DMS53 (cell line): ENCODE results near the gene PLAC1.
A peak's percentile ranks its signal among the peaks of the same experiment; 100 is the strongest.

ENCODE experiments used
- DNase-seq: peaks from one replicate; lab custom pipeline; 2025; lab: John Stamatoyannopoulos, UW

Gene PLAC1

DNA sequence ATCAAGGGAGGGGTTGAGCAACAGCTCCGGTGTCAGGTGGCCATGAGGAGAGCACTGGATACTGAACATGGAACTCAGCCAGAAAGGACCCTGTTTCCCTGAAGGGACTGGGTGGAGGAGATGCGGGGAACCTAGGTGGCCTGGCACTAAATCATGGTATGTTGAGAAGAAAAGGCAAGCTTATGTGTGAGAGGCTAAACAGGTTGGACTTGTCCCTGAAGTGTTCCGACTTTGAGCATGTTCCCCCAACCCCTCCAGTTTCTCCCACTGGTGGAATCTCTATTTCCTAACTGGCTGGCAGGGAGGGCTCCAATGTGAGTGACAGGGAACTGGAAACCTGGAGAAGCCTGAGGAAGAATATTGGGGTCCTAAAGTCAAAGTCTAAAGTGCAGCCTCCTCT is 69.5 kb downstream of the PLAC1 start:
- DNase-seq = peak; percentile 31

DNA sequence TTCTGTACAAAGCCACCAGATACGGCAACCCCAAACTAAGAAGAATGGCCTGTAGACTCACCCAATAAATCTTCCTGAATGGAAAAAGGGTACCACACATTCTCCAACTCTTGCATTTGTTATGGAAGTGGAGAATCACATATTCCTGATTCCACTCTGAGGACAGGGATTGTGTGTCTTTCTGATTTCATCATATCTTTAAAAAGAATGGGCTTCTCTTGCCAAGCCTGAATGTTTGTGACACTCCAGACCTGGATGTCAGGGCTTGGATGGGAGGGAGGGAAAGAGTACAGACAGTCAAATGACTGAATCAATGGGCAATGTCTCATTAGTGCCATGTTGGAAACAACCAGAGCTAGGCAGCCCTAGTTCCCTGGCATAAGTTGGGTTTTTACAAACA is 77.4 kb downstream of the PLAC1 start:
- DNase-seq = no peak

DNA sequence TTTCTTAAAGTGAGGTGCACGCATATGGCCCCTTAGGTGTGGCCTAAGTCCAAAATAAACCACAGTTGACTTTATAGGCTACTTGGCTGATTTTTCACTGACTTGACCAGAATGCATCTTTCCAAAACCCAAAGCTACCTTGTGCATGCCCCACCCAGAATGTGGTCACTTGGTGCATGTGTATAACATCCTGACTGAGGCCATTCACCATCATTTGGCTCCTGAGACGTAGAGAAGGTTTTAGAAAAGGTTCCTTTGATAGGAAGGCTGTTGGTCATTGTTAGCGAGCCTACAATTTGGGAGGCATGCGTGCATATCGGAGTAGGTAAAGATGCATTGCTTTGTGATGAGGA is 84.6 kb downstream of the PLAC1 start:
- DNase-seq = no peak

DNA sequence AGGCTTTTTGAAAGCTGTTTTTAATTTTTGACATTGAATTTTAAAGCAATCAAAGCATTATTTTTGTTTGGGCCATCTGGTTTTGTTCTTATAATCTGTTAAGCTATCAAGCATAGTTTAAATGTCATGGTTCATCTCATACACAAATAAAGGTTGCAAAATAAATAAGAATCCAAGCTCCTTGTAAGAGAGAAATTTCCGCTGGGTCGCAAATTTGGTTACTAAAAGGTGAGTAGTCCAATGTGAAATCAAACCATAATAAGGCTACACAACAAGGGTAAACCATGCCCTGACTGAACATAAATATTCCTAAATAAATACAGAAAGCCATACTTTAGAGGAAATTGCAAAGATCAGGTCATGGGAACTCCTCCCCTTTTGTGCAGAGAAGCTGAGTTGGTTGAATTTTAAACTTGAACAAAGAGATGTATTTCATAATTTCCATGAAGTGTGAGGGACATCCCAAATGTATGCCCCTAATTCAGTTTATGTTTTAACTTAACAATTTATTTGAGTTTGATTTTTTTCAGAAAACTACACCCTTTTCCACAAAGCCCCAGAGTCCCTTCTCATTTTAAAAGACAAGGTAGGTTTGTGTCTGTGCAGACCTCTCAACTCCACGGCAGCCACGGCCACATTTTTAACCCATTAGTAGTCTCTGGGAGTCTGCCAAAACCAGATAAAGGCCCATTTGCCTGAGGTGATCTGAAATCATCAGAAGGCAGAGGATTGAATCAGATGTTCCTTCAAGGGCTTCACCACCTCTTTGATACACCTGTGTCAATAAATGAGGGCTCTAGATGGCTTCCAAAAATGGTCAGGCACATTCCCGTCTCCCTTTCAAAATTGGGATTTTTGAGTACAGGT is 85.2 kb downstream of the PLAC1 start:
- peak; percentile 3 for DNase-seq

DNA sequence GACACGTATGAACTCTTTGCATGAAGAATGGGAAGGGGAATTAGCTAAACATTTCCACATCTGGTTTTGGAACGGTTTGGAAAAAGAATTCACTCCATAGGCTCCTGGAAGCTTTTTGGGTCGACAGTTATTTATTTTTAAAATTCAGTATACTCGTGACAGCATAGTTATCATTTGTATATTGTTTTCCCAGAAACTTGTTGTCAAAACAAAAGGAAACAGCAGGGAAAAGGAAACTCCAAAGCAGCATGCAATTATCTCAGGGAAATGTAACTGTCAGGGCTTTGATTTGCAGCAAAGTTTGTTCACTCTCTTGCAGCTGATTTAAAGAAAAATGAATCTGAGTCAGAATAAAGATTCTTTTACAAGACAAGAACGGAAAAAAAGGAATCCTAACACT is 86.5 kb downstream of the PLAC1 start:
- DNase-seq = no peak

DNA sequence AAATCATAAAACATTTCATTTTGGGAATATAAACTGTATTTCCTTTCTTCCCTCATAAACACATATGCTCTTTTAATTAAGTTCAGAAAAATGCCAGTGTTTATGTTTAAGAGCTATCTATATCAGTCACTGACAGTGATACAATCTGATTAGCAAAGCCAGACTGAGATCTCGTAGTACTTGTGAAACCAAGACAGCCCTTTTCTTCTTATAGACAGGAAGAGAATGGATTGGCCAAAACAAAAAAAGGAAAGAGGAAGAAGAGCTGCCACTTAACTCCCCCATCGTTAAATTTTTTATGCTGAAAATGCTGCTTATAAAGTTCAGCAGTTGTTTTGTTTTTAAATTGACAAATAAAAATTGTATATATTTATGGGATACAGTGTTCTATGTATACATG is 87.4 kb downstream of the PLAC1 start:
- DNase-seq = no peak

DNA sequence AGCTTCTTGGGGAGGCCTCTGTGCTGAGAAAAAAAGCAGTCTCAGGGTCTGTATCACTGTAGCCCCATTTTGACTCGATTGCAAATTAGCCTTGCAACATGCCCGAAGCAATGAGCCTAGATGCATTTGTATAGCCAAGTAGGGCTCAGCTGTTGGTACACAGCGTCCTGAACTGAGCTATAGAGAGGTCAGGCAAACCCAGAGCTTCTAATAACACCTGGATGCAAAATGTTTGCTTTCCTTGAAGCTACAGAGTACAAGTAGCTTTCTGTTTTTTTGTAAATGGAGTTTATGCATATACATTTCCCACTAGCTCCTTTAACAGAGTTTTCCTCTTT is 87.8 kb downstream of the PLAC1 start:
- no peak for DNase-seq

DNA sequence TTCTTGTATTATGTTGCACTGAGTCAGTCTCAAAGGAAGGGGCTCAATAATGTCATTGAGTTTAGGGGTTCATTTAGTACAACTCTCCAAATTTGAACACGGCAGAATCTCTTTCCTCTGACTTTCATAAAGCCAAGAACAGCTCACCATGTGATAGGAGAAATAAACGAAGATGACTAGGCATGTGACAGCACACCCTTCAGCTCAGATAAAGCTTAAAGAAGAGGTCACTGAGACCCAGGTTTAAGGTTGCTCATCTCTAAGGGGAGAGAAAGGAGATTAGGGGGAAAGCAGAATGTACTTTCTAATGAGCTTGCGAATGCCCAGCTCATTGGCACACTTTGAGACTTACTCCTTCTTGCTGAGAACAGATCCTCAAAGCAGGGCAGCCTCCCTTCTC is 89.0 kb downstream of the PLAC1 start:
- DNase-seq = no peak

DNA sequence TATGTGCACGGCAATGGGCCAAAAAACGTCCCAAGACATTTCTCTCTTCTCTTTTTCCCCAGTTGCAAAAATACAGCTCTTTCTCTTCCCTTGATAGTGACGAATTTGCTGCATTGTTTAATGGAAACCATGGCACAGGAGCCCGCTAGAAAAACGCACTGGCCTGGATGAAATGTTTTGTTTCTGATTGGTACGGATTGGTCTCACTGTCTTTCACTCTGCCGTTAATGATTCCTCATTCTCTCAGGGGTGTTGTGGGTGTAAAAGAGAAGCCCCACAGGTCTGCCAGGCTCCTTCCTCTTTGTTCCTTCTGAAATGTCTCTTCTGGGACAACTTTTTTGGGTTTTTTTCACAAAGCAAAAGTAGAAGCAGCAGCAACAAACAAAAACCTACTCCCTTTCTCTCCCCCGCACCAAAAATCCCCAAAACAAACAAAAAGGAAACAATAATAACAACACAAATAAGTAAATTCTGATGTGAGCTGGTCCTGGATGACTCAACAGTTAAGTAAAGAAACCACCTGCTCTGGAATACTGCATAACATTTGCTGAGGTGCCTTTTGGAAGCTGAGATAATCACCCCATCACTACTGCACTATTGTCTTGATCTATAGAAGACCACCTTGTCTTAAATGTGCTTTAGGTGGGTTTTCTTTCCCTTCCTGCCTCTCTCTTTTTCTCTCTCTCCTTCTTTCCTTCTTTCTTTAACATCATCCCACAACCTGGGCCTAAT is 89.8 kb downstream of the PLAC1 start:
- peak; percentile 40 for DNase-seq

DNA sequence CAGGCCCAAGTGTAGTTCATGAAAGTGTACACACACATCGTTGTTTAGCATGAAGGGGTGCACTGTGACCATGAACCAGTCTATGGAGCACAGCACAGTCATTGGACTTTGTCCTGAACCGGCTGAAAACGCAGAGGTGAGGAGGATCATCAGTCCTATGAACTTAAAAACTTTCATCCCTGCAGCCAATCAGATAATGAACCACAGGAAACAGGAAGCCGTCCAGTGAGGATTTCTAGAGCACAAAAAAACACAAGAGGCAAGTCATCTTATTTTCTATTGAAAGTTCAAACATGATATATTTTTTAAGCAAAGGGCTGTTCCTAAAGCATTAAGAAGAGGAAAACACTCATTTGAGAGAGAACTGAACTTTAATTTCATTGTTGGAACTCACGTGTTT is 91.8 kb downstream of the PLAC1 start:
- DNase-seq = no peak

DNA sequence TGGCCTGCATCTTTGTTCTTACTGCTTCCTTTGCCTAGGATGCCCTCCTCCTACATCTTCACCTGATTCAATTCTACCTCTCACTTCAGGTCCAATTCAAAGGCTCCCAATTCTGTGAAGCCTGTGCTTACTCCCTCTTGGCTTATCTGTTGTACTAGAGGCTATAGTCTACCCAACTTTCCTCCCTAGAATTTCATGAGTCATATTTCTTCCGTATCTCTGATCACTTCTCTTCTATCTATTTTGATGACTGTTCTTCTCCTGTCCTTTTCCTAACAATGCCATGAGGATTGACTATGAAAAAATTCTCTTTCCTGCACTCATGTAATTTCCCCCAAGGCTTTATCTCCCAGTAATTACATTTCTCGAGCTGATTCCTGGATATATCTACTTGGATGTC is 96.3 kb downstream of the PLAC1 start:
- no peak for DNase-seq

DNA sequence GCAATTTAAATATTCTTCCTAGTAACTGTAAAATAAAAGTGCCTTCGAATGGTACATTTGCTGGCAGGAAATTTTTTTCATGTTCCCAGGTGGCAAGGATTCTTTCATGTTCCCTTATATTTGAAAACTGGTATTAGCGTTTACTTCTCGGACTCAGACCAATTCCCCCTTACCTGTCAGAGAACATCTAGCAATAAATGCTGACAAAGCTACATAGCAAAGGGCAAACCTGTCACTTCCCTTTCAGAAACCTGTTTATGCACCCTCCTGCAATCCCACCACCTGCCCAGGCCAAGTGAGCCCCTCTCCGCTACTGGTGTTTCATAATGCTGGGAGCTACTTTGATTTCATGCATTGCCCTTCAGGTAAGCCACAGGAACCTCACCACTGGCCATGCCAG is 100.1 kb downstream of the PLAC1 start:
- no peak for DNase-seq

DNA sequence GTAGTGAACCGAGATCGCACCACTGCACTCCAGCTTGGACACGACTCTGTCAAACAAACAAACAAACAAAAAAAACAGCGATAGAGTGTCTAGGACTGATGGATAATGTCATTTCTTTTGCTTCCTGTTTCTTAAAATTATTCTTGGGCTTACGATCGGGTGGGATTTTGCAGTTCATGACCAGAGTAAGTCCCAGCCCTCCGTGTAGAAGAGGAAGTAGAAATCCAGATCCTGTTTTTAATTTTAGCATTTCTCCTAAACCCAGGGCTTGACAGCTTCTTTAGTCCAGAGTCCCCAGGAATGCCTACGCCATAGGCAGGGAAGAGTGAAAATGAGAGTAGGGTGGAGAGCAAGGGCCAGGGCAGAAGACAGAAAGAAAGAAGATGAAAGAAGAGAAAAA is 104.0 kb downstream of the PLAC1 start:
- no peak for DNase-seq

DNA sequence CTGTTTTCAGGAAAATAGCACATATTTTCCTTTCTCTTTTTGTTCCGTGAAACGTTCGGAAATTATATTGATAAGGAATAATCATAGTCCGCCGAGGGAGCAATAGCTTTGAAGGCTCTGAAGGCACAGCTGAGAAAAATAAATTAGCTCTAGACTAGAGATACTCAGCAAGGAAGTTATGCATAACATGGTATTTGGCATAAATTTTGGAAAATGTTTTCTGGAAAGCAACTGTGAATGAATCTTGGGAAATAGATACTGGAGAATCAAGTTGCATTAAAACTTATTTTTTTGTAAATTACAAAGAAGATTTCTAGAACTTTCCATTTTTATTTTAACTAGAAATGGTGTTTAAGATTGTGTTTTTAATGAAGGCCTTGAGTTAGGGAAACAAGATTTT is 105.9 kb downstream of the PLAC1 start:
- no peak for DNase-seq

DNA sequence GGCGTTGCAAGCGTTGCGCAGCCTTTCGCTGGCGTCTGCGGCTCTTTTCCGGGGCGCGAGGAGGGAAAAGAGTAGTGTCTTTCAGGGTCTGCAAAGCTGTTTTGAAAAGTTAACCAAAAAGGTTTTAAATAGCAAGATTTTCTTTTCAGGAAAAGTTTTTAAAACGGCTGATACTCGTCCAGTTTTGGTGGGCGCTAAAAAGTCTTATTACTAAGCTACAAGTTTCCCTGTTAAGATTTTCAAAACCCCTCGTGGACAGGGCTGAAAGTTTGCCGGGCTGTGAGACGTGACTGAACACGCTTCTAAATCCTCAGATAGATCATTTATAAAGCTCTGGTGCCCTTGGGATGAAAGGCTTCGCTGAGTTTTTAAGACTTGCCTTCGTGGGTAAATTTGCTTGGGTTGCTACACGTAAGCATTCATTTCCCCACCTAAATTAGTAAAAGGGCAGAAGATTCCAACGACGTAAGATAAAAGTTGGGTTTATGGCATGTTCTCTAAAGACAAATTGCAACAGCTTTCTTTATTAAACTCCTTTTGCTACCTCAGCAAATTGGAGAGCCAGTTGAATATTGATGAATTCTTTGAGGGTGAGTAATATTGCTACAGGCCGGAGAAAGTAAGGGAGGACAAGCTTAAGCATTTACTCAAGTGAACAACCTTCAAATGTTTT is 106.8 kb downstream of the PLAC1 start:
- no peak for DNase-seq

DNA sequence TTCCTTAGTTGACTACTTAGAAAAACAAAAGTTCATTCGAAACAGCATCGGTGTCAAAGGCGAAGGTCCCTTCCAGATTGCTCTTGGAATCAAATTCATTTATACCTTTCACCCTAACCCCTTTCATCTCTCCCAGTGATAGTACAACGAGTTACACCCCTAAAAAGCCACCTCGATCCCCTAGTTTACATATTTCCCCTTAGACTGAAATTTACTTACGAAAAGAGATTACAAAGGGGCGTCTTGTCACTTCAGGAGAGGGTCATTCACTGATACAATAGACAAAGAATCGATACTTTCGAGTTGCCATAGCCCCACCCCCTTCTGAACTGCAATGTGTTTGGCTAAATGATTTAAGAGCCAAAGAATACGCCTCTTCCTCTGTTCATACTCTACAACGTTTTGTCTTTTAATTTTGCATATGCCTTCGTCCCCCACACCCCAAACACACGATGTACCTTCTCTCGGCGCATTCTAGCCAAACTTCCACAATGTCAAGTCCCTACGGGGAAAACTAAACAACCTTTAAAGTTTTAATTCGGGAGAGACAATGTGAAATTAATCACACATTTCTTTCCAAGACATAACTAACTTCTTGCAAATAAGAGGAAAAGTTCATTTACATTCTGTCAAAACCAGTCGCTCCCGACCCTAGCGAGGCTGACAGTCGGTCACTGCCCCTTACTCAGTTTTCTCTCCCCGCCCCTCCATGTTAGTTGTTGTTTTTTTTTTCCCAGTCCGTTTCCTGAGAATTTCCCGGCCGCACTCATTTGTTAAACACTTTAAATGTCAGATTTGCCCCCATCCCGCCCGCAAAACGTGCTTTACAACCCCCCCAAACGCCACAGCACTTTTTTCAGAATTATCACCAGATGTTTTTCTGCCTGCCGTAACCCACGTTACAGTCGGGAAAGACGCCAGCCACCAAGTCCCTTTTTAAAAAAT is 109.7 kb downstream of the PLAC1 start:
- peak; percentile 46 for DNase-seq

DNA sequence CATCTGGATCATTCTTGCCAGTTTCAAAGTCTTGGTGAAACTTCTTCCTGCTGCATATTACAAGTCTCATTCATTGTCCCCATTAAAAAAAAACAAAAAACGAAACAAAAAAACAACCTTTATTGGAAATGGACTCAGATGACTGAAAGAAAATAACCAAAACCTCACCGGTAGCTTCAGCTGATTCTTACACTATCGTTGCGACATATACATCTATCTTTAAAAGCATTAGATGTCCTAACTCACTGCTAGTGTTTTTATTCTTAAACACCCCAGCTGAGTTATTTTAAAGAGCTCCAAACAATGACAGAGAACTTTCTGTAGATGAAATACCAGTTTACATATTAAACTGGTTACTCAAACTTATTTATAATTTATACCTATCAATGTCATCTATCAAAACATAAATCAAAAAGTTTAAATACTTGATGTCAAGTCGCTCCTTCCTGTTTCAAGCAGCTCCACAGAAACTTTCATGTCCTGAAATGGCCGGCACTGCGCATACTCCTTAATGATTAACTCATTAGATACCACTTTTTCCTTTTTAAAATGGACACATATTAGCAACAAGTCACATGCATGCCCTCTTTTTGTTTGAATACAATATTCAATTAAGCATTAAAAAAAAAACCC is 111.1 kb downstream of the PLAC1 start:
- no peak for DNase-seq

DNA sequence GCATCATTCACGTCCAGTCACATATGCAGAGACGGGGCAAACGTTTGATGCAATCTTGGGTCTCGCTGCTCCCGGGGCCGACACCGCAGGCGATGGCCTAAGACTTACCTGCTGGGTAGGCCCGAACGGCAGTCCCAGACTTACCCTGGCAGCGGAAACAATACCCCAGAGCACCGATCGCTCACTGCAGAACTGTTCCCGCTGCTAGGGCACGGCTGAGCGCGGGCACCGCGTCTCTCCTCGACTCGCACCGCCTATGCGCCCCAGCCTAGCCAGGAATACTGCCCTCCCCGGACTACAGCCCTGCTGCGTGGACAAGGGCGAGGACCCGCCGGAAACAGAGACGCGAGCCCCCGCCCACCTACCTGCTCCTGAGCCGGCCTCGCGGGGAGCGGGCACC is 112.1 kb downstream of the PLAC1 start:
- no peak for DNase-seq

DNA sequence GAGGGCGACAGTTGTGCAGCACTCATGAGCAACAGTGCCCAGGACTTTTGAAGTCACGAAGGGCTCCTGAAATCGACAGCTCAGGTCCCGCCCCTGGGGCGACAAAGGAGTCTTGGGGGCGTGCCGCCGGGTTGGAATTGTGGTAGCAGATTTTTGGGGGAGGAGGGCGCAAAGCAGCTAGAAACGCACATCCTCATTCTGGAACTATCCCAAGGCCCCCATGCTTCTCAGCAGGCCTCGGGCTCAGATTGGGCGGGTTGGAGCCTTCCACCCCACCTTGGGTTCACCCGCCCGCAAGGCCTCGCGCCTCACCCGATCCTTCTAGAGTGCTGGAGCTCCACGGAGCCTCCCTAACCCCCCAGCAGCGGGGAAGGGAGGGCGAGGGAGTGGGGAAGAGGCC is 112.8 kb downstream of the PLAC1 start:
- DNase-seq = no peak

DNA sequence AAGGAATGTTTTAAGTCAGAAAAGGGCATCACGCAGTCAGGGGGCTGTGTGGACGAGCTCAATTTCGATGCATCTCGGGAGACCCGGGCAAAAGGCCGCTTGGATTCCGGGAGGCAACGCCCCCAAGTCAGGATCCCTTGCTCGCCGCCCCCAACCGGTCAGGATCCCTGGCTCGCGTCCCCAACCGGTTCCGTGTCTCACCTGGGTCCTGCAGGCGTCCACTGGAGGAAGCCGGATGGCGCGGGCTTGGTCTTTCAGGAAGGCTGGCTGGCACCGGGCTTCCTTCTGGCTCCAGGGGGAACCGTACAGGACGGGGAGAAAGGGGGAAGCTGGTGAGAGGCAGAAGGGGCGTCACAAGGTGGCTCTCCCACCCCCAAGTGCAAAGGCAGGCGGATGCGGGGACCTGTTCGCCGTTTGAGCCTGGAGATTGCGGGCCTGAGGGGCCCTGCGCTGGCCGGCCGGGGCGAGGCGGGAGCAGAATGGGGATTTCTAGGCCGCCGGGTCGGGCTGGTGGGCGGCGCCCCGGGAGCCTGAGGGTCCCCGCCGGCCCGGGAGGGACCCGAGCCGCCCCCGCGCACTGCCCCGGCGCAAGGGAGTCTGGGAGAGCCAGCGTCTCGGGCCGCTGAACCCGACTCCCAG is 113.6 kb downstream of the PLAC1 start:
- DNase-seq = peak; percentile 70

DNA sequence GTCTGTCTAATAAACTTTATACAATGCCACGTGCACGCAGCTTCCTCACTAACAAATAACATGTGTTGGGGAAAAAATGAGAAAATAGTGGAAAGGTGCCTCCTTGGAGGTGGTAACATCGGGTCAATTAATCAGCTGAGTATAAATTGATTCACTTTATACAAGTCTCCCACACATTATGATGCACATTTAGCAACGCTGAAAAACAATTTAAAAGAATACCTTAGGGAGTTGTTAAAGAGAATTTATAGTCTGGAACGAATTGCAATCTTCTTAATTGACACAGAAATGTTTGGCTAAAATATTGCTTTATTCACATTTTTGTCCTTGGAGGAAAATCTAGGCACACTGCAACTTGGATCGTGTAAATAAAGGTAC is 114.1 kb downstream of the PLAC1 start:
- no peak for DNase-seq
